ENCODE results near the gene NUDT3.

Gene NUDT3

DNA sequence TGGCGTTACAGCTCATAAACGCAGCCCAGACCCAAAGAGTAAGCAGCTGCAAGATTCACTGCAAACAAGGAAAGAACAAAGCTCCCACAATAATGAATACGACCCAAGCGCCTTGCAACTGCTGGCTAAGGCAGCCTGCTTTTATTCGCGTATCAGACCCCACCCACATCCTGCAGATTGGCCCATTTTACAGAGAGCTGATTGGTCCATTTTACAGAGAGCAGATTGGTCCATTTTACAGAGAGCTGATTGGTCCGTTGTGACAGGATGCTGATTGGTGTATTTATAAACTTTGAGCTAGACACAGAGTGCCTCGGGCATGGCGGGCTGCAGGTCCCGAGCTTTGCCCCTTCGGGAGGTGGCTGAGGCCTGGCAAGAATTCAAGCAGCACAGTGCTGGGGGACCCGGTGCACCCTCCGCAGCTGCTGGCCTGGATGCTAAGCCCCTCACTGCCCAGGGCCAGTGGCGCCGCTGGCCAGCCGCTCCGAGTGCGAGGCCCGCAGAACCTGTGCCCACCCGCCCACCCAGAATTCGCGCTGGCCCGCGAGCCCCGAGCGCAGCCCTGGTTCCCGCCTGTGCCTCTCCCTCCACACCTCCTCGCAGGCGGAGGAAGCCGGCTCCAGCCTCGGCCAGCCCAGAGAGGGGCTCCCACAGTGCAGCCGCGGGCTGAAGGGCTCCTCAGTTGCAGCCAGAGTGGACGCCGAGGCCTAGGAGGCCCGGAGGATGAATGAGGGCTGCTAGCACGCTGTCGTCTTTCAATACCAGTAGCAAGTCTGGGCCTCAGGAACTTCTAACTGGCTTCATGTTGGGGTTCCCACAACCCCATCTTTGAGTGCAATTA is 44.6 kb upstream of the NUDT3 start:
- Histone ChIP-seq H3K9me3 (no peaks in the 10 kb centered on the region), H3K4me3 (no peak overlapping the region), H3K36me3 (no peaks in the 10 kb centered on the region), H3K27ac (no peak overlapping the region), H3K27me3 (peaks cover 0 to 4% of the 10 kb centered on the region in 2 donors), H3K4me1 (no peaks in the 10 kb centered on the region)
- intact Hi-C loops (cut with DNase I; ENCODE audit: low total_unique reads) = loop anchor here (10.0 kb wide), 1 partner anchor 158 kb away; no protein-coding TSS in a partner anchor
- TF ChIP-seq, protein P1, sequence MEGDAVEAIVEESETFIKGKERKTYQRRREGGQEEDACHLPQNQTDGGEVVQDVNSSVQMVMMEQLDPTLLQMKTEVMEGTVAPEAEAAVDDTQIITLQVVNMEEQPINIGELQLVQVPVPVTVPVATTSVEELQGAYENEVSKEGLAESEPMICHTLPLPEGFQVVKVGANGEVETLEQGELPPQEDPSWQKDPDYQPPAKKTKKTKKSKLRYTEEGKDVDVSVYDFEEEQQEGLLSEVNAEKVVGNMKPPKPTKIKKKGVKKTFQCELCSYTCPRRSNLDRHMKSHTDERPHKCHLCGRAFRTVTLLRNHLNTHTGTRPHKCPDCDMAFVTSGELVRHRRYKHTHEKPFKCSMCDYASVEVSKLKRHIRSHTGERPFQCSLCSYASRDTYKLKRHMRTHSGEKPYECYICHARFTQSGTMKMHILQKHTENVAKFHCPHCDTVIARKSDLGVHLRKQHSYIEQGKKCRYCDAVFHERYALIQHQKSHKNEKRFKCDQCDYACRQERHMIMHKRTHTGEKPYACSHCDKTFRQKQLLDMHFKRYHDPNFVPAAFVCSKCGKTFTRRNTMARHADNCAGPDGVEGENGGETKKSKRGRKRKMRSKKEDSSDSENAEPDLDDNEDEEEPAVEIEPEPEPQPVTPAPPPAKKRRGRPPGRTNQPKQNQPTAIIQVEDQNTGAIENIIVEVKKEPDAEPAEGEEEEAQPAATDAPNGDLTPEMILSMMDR (IDR thresholded peaks at IDR 0.05) = no peak
- no peak for DNase-seq

DNA sequence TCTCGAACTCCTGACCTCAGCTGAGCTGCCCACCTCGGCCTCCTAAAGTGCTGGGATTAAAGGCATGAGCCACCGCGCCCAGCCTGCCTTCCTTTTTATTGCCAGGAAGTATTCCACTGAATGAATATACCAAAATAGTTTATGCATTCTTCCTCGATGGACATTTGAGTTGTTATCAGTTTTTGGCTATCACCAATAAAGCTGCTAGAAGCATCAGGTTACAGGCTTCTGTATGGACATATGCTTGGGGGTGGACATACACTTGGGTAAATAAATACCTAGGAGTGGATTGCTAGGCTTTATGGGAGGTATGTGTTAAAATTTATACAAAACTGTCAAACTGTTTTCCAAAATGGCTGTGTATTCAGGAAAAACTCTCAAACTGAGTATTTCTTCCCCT is 43.4 kb upstream of the NUDT3 start:
- H3K27ac ChIP-seq = no peak overlapping the region
- peaks cover 0 to 4% of the 10 kb centered on the region in 2 donors for H3K27me3 ChIP-seq
- H3K9me3 ChIP-seq = no peaks in the 10 kb centered on the region
- H3K4me1 ChIP-seq = no peaks in the 10 kb centered on the region
- TF ChIP-seq, protein P1 (IDR thresholded peaks at IDR 0.05) = no peak
- DNase-seq = no peak
- intact Hi-C loops (cut with DNase I; ENCODE audit: low total_unique reads) = loop anchor here (10.0 kb wide), 1 partner anchor 159 kb away; no protein-coding TSS in a partner anchor
- no peak overlapping the region for H3K4me3 ChIP-seq
- no peaks in the 10 kb centered on the region for H3K36me3 ChIP-seq

DNA sequence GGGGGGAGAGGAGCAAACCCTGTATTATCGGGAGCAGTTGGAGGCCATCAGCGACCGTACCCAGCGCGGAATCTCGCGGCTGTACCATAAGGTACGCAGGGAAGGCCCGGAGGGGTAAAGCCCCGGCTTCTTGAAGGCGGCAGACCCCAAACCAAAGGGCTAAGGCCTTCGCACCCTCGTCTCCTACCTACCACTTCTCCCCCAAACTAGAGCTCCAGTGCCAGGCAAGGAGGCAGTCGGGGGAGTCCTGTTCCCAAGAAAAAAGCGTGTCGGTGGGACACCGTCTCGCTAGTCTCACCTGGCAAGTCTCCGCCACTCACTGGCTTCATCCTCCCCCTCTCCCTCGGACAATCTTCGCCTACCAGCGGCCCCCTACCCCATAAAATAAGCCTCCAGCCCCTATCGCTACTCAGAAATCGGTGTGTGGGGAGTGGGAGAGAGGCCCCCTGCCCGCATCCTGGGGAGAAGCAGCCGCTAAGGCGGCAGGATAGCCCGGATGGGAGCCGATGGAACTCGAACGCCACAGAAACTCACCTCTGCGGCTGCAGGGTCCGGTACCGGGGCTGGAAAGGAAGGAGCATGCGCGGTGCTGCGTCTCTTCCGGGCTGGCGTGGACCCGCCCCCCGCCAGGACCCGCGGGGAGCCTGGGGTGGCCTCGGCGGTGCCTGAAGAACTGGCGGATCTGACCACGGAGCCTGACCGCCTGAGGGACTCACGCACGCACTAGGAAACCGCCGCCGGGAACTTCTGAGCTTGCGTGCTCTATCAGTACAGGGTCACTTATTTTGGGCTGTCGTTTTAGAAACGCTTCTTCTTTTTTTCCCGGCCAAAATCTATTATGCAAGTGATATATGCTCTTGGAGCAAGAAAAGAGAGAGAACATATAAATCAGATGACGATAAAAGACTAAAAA is 33.3 kb upstream of the NUDT3 start, which contains the start of gene RPS10:
Gene RPS10 (minus strand): TSS at position 572 of the 913 bp plus-strand sequence. CDS start 848 bp downstream, outside the sequence.
- TF ChIP-seq, protein P1 (IDR thresholded peaks at IDR 0.05) = peak in 1 of 2 experiments; percentile 12
- Histone ChIP-seq H3K4me3 (peak within 1 kb of the TSS; percentile 82 to 85), H3K27ac (peak within 1 kb of the TSS; percentile 88 to 94), H3K36me3 (peaks cover 34 to 42% (median 40%) of the 10 kb centered on the region in 3 donors), H3K27me3 (no peaks in the 10 kb centered on the region), H3K9me3 (no peaks in the 10 kb centered on the region), H3K4me1 (peaks cover 0 to 18% (median 14%) of the 10 kb centered on the region in 4 donors)
- intact Hi-C loops (cut with DNase I; ENCODE audit: low total_unique reads) = no loop called here
- peak; percentile 90 to 96 for DNase-seq

DNA sequence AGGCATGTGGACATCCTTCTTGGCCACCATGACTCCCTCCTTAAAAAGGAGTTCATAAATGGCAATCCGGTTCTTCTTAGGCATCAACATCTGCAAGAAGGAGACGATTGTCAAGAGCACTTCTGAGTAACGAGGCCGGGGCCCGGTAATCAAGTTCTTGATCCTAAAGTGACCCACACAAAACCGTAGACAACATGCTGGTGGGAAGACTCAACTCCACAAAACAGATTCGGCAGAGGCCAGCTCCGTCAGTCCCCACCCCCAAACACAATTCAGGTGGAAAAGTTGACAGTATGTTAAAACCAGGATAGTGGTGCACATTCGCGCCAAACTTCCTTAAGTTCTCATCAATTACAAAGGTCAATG is 32.6 kb upstream of the NUDT3 start:
- DNase-seq = no peak
- Histone ChIP-seq H3K9me3 (no peaks in the 10 kb centered on the region), H3K4me3 (peak overlapping the region; percentile 82 to 85), H3K27me3 (no peaks in the 10 kb centered on the region), H3K4me1 (peaks cover 0 to 18% (median 14%) of the 10 kb centered on the region in 4 donors), H3K36me3 (peaks cover 41 to 48% (median 47%) of the 10 kb centered on the region in 3 donors), H3K27ac (peak overlapping the region; percentile 88 to 94)
- intact Hi-C loops (cut with DNase I; ENCODE audit: low total_unique reads) = no loop called here
- TF ChIP-seq, protein P1 (IDR thresholded peaks at IDR 0.05) = no peak
